ENCODE results near the gene PRPF18. TPM values are rescaled to one million over a fixed set of nuclear protein-coding genes. Genes with fewer than 3 reads are reported as not detected.

The PRPF18 gene
- total RNA-seq, 4 donors from 2014 or later: 19.8 to 42.4 (median 32.3) TPM

GRCh38 chr10:13651969-13652720, 65.4 kb downstream of the PRPF18 start:
- Histone ChIP-seq H3K9me3 (no peaks in the 10 kb centered on the region), H3K27me3 (no peaks in the 10 kb centered on the region), H3K36me3 (peaks cover 0 to 13% (median 5%) of the 10 kb centered on the region in 4 donors), H3K4me3 (no peak overlapping the region), H3K27ac (no peak overlapping the region), H3K4me1 (no peaks in the 10 kb centered on the region)
- no peak for DNase-seq
- TF ChIP-seq POLR2AphosphoS5 (IDR thresholded peaks at IDR 0.05): no peak
- intact Hi-C loops (cut with DNase I; ENCODE audit: low total_unique reads): no loop called here
- WGBS, 2 donors (ENCODE audit: low coverage in 1 of 2): 73 to 87% methylated on average over 3 to 5 of the region's 5 CpGs
- in situ Hi-C loops (cut with MboI; ENCODE audit: low pct_ligation_motif_present in 1 of 4, low pct_unique_long_range_greater_than_20kb in 1 of 4, low sequenced_read_pairs in 3 of 4): no loop called here

GRCh38 chr10:13652860-13653259, 66.1 kb downstream of the PRPF18 start:
- in situ Hi-C loops (cut with MboI; ENCODE audit: low pct_ligation_motif_present in 1 of 4, low pct_unique_long_range_greater_than_20kb in 1 of 4, low sequenced_read_pairs in 3 of 4): no loop called here
- DNase-seq: no peak

GRCh38 chr10:13654118-13654830, 67.5 kb downstream of the PRPF18 start:
- TF ChIP-seq CTCF (IDR thresholded peaks at IDR 0.05): no peak
- no peak for TF ChIP-seq POLR2A (IDR thresholded peaks at IDR 0.05)
- TF ChIP-seq EP300 (IDR thresholded peaks at IDR 0.05; ENCODE audit: low read depth): no peak
- no peak for TF ChIP-seq POLR2AphosphoS5 (IDR thresholded peaks at IDR 0.05)
- Histone ChIP-seq H3K27me3 (no peaks in the 10 kb centered on the region), H3K4me1 (peaks cover 0 to 4% (median 0%) of the 10 kb centered on the region in 4 donors), H3K36me3 (peaks cover 0 to 13% (median 2%) of the 10 kb centered on the region in 4 donors), H3K9me3 (no peaks in the 10 kb centered on the region), H3K27ac (no peak overlapping the region), H3K4me3 (no peak overlapping the region)
- intact Hi-C loops (cut with DNase I; ENCODE audit: low total_unique reads) (no loop called here), in situ Hi-C loops (cut with MboI; ENCODE audit: low pct_ligation_motif_present in 1 of 4, low pct_unique_long_range_greater_than_20kb in 1 of 4, low sequenced_read_pairs in 3 of 4) (no loop called here)
- DNase-seq: no peak
- 93 to 100% methylated on average over 4 to 8 of the region's 8 CpGs for WGBS, 2 donors (ENCODE audit: low coverage in 1 of 2)

More at GRCh38 chr10:13652860-13653259, 66.1 kb downstream of the PRPF18 start:
- Histone ChIP-seq H3K36me3 (peaks cover 0 to 13% (median 3%) of the 10 kb centered on the region in 4 donors), H3K27me3 (no peaks in the 10 kb centered on the region), H3K4me1 (no peaks in the 10 kb centered on the region), H3K4me3 (no peak overlapping the region), H3K27ac (no peak overlapping the region), H3K9me3 (no peaks in the 10 kb centered on the region)
- WGBS, 2 donors (ENCODE audit: low coverage in 1 of 2): 69 to 73% methylated on average over 3 to 6 of the region's 6 CpGs
- intact Hi-C loops (cut with DNase I; ENCODE audit: low total_unique reads): no loop called here
- TF ChIP-seq POLR2A (IDR thresholded peaks at IDR 0.05) (no peak), EP300 (IDR thresholded peaks at IDR 0.05; ENCODE audit: low read depth) (no peak)

GRCh38 chr10:13654846-13655245, 68.1 kb downstream of the PRPF18 start:
- Histone ChIP-seq H3K27ac (no peak overlapping the region), H3K4me3 (no peak overlapping the region), H3K4me1 (peaks cover 0 to 10% (median 2%) of the 10 kb centered on the region in 4 donors), H3K27me3 (no peaks in the 10 kb centered on the region), H3K36me3 (peaks cover 0 to 13% (median 2%) of the 10 kb centered on the region in 4 donors), H3K9me3 (no peaks in the 10 kb centered on the region)
- in situ Hi-C loops (cut with MboI; ENCODE audit: low pct_ligation_motif_present in 1 of 4, low pct_unique_long_range_greater_than_20kb in 1 of 4, low sequenced_read_pairs in 3 of 4): no loop called here
- no peak for DNase-seq
- intact Hi-C loops (cut with DNase I; ENCODE audit: low total_unique reads): no loop called here
- no peak for TF ChIP-seq POLR2AphosphoS5 (IDR thresholded peaks at IDR 0.05)
- no peak for TF ChIP-seq CTCF (IDR thresholded peaks at IDR 0.05)
- no peak for TF ChIP-seq POLR2A (IDR thresholded peaks at IDR 0.05)
- TF ChIP-seq EP300 (IDR thresholded peaks at IDR 0.05; ENCODE audit: low read depth): no peak
- 89 to 92% methylated on average over 4 of the region's 4 CpGs for WGBS, 2 donors (ENCODE audit: low coverage in 1 of 2)
